Measurements from ENCODE around the gene HDGFL3.

GRCh38 chr15:83215306-83215705 lies 7.7 kb upstream of the HDGFL3 start:
- no peak for TF ChIP-seq POLR2AphosphoS5 (IDR thresholded peaks at IDR 0.05)
- no peak for TF ChIP-seq CTCF (IDR thresholded peaks at IDR 0.05)
